ENCODE data around the gene RPL22.
"Not testable (repeated sequence)": the region's sequence is repeated elsewhere in the genome, so short reads cannot be mapped to it uniquely, and the experiment has no call there.

Gene RPL22

DNA sequence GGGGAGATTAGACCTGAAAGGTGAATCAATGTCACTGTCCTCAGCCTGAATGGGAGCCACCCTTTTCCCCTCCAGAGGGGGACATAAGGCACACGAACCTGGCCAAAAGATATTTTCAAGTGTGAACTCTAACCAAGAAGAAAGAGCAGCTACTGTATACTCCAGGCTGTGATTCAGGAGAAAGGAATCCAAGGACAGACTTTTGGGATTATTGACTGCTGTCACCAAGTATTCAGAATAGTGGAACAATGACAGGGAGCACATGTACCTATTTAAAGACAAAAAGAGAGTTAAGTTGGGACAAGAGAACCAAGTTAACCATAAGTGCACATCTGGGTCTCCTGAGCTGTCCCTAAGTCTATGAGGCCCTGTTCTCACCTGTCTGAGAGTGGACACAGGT is 34.0 kb upstream of the RPL22 start:
- DNase-seq: peak; percentile 70

GRCh38 chr1:6225651-6226050 is 26.3 kb upstream of the RPL22 start:
- no peak for DNase-seq

GRCh38 chr1:6224718-6225117 is 25.3 kb upstream of the RPL22 start:
- DNase-seq: no peak

DNA sequence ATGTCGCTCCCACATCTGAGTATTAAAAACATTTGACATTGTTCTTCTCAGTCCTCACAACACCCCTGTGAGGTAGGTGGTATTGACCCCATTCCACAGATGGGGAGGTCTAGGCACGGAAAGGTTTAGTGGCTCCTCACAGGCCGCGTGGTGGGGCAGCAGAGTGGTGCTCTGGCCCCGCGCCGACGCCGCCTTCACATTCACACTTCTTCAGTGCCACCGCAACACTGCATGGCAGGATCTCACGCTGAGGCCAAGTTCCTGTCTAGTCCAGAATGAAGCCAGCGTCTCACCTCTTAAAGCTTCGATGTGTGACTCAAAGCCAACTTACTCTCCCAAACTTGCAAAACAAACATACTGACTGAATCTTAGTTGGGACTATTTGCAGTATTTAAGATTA is 24.2 kb upstream of the RPL22 start:
- DNase-seq: no peak

GRCh38 chr1:6222636-6223035 is 23.2 kb upstream of the RPL22 start:
- no peak for DNase-seq

- DNase-seq: no peak
Observed at GRCh38 chr1:6221210-6221784, 21.9 kb upstream of the RPL22 start.

GRCh38 chr1:6220236-6220635 is 20.8 kb upstream of the RPL22 start:
- DNase-seq: peak; percentile 81

DNA sequence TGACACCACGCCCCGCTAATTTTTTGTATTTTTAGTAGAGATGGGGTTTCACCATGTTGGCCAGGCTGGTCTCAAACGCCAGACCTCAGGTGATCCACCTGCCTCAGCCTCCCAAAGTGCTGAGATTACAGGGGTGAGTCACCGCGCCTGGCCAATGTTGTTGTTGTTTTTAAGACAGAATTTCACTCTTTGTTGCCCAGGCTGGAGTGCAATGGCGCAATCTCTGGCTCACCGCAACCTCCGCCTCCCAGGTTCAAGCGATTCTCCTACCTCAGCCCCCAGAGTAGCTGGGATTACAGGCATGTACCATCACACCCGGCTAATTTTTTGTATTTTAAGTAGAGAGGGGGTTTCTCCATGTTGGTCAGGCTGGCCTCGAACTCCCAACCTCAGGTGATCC is 20.2 kb upstream of the RPL22 start:
- not testable (repeated sequence) for DNase-seq

GRCh38 chr1:6218375-6219164 is 19.2 kb upstream of the RPL22 start:
- no peak for DNase-seq

- DNase-seq: no peak
Observed at GRCh38 chr1:6212193-6212959, 13.0 kb upstream of the RPL22 start.

- no peak for DNase-seq
Observed at GRCh38 chr1:6211731-6212130, 12.3 kb upstream of the RPL22 start.

- no peak for DNase-seq
Observed at GRCh38 chr1:6210591-6211355, 11.4 kb upstream of the RPL22 start.

DNA sequence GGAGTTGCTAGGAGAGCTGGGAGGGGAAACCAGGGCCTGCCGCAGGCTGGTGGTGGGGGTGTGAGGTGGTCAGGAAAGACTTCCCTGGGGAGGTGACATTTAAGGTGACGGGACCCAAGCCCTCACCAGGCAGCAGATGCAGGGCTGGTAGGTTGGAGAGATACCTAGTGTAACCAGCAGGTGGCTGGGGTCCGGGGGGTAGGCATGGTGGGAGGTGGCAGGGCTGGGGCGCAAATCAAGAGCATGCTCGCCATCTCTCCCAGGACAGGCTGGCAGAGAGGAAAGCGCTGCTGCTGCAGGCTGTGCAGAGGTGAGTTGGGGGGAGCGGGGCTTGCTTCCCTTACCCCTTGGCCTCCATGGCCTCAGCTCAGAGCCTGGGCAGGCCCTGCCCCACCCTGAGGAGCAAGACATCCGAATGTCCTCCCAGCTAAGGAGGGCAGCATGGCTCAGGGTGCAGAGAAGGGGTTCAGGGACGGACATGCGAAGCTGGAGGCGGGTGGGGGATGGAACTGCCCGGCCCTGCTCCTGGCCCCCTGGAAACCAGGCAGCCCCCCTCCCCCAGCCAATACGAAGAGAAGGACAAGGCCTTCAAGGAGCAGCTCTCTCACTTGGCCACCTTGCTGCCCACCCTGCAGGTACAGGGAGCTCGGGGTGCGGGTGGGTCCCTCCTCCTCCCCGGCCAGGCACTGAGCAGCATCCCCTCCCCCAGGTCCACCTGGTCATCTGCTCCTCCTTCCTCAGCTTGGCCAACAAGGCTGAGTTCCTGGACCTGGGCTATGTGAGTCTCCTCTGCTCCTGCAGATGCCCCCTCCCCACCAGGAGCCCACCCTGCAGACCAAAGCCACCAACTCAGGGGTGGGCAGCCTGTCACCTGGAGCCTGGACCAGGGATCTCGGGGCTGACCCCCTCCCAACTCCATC is 10.5 kb upstream of the RPL22 start:
- DNase-seq: peak; percentile 76

GRCh38 chr1:6208723-6209660 is 9.6 kb upstream of the RPL22 start:
- peak; percentile 88 for DNase-seq

DNA sequence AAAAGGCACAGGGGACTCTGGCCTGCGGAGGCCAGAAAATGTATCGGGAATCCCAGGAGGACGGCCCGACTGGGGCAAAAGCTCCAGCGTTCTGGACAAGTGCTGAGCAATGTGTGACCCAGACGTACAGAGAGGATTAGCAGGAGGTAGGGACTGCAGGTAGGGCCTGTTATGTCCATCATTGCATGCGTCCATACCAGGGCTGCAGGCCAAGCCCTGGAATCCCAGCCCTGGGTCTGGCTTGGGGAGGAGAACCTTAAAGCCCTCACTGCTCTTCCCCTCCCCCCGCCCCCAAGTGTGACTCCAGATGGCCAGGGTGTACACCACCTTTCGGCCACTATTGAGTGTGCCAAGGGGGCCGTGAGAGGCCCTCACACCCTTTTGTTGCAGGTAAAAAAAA is 8.5 kb upstream of the RPL22 start:
- DNase-seq: peak; percentile 26

- DNase-seq: no peak
Observed at GRCh38 chr1:6207075-6207885, 7.9 kb upstream of the RPL22 start.

DNA sequence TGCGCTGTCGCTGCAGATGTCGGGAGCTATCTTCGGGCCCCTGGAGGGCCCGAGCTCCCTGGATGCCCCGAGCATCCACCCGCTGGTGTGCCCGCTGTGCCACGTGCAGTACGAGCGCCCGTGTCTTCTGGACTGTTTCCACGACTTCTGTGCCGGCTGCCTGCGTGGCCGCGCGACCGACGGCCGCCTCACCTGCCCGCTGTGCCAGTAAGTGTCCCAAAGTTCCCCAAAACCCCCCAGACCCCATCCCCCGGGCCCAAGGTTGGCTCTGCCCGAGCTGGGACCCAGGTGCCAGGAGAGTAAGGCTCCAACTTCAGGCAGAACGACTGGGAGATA is 7.1 kb upstream of the RPL22 start:
- DNase-seq: no peak

DNA sequence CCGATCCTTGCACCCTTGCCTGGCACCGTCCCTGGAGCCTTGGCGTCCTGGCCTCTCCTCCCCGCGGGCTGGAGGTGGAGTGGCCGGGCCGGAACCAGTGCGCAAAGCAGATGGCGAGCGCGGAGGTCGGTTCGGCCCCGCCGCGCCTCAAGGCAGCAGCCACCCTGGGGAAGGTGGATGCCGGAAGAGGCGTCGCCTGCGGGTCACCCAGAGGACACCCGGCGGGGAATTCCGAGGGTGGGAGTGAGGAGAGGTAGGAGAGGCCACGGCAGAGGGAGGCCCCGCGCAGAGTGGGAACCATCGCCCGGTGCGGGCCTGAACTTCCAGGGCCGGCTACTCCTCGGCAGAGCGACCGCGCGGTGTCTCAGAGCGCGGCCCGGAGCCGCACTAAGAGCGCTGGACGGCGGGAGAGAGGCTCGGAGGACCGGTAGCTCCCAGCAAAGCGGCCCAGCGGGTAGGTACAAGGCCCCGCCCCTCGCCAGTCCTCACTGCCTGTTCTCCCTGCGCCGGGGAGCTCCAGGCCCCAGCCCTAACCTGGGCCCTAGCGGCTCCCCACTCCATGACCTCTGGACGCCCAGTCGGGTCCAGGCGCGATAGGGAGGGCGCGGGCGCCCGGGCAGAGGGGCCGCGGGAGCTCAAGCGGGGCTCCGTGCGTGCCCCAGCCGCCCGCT is 6.6 kb upstream of the RPL22 start, which contains the start of gene RNF207:
Gene RNF207 (plus strand): TSS at position 271 of the 671 bp plus-strand sequence. CDS start 417 bp downstream, outside the sequence.
- peak; percentile 82 for DNase-seq

- no peak for DNase-seq
Observed at GRCh38 chr1:6202256-6202655, 2.9 kb upstream of the RPL22 start.

Data from NCI-H82 (cell line).